Activated naive CD8-positive, alpha-beta T cell treated with anti-CD3 and anti-CD28 coated beads for 36 hours (primary cell): Measurements from ENCODE around the gene SGMS2. TPM values are rescaled to one million over a fixed set of nuclear protein-coding genes. Genes with fewer than 3 reads are reported as not detected.

Experiments used
- DNase-seq: peaks from one replicate; pipeline ENCODE4 v3.0.0; 2021
- H3K27ac Mint-ChIP-seq: one replicate; pipeline ENCODE4 v1.8.0; 2022; ENCODE audit warnings: mild to moderate bottlenecking, moderate library complexity, mixed read lengths
- H3K27me3 Mint-ChIP-seq: one replicate; pipeline ENCODE4 v1.8.0; 2022; ENCODE audit warnings: mild to moderate bottlenecking, mixed read lengths
- H3K36me3 Mint-ChIP-seq: one replicate; pipeline ENCODE4 v1.8.0; 2021; ENCODE audit warnings: mild to moderate bottlenecking, mixed read lengths
- H3K4me1 Mint-ChIP-seq: one replicate; pipeline ENCODE4 v1.8.0; 2021; ENCODE audit warnings: mixed read lengths
- H3K4me3 Mint-ChIP-seq: one replicate; pipeline ENCODE4 v1.8.0; 2022; ENCODE audit warnings: mild to moderate bottlenecking, moderate library complexity, mixed read lengths
- H3K9me3 Mint-ChIP-seq: one replicate; pipeline ENCODE4 v1.8.0; 2022; ENCODE audit warnings: mixed read lengths
- total RNA-seq, 2 experiments: library from RNA; stranded (reverse); gene quantifications; one replicate each; pipeline ENCODE4 v1.2.3, GENCODE V29; 2021

The SGMS2 gene
- total RNA-seq, 2 experiments from 2014 or later = 0.46 to 0.56 TPM

DNA sequence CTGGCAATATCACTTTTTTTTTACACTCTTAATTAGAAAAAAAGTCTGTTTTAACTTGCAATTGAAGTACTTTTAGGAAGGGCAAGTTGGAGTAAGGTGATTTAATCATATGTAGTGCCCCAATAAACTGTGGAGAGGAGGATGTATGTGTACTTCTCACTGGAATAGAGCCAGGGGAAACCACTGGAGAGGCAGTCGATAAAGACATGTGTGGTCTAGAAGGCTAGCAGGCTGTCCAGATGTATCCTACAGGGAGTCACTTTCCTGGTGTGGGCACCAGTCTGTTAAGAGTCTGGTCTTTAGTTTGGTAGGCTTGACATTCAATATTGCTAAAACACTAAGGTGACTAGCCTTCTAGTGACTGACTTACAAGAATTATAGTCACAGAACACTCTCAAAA is 9.6 kb upstream of the SGMS2 start:
- no peaks in the 10 kb centered on the region for H3K4me1 Mint-ChIP-seq
- no peaks in the 10 kb centered on the region for H3K36me3 Mint-ChIP-seq
- DNase-seq = no peak
- H3K9me3 Mint-ChIP-seq = no peaks in the 10 kb centered on the region
- peaks cover 13% of the 10 kb centered on the region for H3K27me3 Mint-ChIP-seq
- H3K4me3 Mint-ChIP-seq = no peak overlapping the region
- H3K27ac Mint-ChIP-seq = no peak overlapping the region

DNA sequence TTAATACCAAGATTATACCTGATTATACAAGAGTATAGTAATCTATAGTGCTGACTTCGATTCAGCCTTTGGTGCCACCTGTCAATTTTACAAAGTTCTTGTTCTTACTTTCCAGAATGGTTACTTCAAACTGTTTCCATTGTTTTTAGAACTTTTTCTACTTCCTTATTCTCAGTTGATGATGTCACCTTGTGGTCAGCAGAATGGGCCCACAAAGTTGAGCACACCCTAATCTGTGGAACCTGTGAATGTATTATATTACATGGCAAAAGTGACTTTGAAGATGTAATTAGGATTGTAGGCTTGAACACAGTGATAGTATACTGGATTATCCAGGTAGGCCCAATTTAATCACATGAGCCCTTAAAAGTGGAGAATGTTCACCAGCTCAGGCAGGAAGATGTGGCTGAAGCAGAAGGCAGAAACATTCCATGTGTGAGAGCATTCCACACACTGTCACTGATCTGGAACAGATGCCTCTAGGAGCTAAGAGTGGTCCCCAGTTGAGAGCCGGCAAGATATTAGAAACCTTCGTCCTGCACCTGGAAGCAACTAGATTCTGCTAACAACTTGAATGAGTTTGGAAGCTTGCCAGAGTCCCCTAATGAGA is 6.3 kb upstream of the SGMS2 start:
- Mint-ChIP-seq H3K4me3 (no peak overlapping the region), H3K27me3 (peaks cover 18% of the 10 kb centered on the region), H3K4me1 (no peaks in the 10 kb centered on the region), H3K27ac (no peak overlapping the region), H3K9me3 (no peaks in the 10 kb centered on the region), H3K36me3 (no peaks in the 10 kb centered on the region)
- DNase-seq = no peak

DNA sequence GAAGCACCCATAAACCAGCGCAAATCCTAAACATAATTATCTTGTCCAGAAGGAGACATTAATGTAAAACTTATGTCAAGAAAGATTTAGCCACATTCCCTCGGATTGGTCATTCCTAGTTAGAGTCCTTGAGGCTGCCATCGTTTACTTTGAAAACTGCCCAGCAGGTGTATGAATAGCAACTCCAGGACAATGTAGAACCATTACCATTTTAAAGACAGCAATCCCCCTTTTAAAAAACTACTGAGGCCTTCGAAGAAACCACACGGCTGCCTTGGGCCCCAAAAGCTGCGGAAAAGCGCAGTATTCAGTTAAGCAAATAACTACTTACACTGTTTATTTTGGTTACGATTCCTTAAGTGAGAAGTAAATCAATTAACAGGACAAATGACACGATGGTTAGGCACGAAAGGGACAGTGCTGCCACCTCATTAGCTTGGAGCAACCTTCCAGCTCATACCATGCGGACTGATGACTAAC is 822 bp upstream of the SGMS2 start:
- Mint-ChIP-seq H3K4me1 (peaks cover 8% of the 10 kb centered on the region), H3K27me3 (peaks cover 70% of the 10 kb centered on the region), H3K27ac (no peak overlapping the region), H3K36me3 (no peaks in the 10 kb centered on the region), H3K9me3 (no peaks in the 10 kb centered on the region), H3K4me3 (no peak overlapping the region)
- no peak for DNase-seq

DNA sequence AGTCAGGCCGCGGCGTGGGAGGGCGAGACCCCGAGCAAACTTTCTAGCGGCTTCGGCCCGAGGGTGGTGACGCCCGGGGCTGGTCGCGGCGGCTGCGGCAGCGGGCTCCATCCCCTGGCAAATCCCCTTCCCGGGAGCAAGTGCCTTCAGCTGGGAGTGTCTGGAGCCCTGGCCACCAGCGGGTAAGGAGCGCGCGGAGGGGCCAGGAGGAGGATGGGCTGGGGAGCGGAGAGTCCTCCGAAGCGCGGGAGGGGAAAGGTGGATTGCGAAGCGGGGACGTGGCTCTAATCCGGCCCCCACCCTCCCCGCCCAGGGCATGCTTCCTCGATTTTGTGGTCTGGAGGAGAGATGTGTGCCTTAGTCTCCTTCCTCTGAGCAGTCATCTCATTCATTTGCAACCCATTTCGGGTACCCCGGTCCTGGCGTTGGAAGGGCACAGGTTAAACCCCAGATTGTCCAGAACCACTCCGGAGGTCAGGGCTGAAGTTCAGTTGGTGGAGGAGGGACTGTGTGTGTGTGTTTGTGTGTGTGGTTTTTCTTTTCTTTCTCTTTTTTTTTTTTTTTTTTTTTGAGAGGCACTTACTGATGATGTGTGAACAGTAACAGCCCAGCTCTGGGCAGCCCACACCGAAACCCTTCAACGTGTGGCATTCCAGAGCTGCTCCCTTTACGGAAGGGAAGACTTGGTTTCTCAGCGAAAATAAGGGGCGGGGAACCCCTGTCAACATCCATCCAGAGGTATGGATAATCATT is 516 bp downstream of the SGMS2 start:
- H3K36me3 Mint-ChIP-seq = no peaks in the 10 kb centered on the region
- H3K4me3 Mint-ChIP-seq = peak overlapping the region; percentile 82
- H3K9me3 Mint-ChIP-seq = no peaks in the 10 kb centered on the region
- DNase-seq = no peak
- peaks cover 75% of the 10 kb centered on the region for H3K27me3 Mint-ChIP-seq
- no peak overlapping the region for H3K27ac Mint-ChIP-seq
- H3K4me1 Mint-ChIP-seq = peaks cover 8% of the 10 kb centered on the region

DNA sequence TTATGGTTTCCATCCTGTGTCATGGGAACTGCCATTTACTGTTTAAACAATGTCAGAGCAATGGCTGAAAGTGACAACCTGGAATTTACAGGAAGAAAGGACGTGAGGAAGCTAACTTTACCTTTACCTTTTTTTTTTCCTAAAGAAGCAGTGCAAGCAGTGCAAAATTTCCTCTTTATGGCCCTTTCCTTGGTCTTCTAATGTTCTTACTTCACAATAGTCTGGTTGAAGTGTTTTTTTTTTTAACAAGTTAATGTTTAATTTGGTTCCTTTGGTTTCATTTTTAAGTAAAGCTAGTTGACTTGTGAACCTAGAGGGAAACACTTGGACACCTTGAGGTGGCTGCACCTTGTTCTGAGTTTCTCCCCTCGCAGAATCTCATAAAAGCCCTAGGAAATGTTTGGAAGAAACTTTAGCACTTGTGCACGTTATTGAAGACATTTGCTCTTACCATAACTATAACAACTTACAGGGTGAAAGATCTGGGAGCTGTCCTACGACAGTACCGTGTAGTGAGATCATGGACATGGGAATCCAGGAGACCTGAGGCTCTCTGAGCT is 1.8 kb downstream of the SGMS2 start:
- H3K36me3 Mint-ChIP-seq = no peaks in the 10 kb centered on the region
- no peak overlapping the region for H3K4me3 Mint-ChIP-seq
- no peak for DNase-seq
- peaks cover 8% of the 10 kb centered on the region for H3K4me1 Mint-ChIP-seq
- H3K9me3 Mint-ChIP-seq = no peaks in the 10 kb centered on the region
- peaks cover 82% of the 10 kb centered on the region for H3K27me3 Mint-ChIP-seq
- H3K27ac Mint-ChIP-seq = no peak overlapping the region

DNA sequence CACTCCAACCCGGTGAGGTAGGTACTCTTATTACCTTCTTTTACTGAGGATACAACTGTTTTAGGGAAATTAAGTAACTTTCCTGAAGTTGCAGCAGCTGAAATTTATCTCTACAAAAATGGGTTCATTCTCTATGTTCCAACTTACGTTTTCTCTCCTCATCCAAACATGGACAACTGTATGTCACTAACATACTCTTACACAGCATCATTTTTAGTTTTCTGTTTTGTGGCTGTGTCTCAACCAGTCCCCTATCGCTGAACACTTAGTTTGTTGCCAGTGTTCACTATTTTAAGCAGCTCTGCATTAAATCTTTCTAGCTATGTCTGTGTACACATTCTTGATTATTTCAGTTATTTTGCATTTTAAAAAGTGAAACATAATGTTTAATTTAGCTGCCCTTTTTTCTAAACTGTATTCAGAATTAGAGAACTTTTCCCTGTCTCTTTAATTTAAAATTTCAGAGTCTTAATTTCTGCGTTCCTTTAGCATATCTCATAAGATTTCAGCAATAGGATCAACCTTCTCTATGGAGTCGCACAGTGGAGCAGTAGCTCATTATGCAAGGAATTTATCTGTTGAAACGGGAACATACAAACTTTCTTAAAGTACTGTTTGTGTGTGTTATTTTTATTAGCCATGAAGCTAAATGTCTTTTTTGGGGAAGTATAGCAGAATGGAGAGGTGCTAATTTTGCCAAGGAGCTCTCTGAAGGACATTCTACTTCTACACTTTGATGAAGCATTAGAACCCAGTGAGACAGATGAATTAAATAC is 3.8 kb downstream of the SGMS2 start:
- Mint-ChIP-seq H3K27me3 (peaks cover 68% of the 10 kb centered on the region), H3K27ac (no peak overlapping the region)

DNA sequence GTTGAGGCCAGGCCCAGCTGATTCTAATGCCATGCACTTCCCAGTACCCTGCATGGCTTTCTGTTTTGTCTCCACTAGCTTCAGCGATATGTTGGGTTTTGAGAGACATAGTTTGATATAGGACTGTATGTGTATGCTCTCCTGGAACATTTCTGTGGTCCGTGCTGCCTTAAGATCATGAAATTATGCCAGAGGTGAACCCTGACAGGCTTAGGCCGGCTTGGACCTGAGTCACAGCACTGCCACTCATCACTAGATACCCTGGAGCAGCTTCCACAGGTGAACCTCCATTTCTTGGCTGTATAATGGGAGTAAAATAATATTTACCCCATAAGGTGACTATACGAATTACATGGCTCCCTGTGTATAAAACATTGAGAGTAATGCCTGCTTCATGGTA is 6.4 kb downstream of the SGMS2 start:
- Mint-ChIP-seq H3K36me3 (no peaks in the 10 kb centered on the region), H3K27me3 (peaks cover 44% of the 10 kb centered on the region), H3K4me3 (no peak overlapping the region), H3K9me3 (no peaks in the 10 kb centered on the region), H3K4me1 (no peaks in the 10 kb centered on the region), H3K27ac (no peak overlapping the region)
- no peak for DNase-seq

More for the DNA sequence above, 3.8 kb downstream of the SGMS2 start:
- peaks cover 8% of the 10 kb centered on the region for H3K4me1 Mint-ChIP-seq
- no peaks in the 10 kb centered on the region for H3K36me3 Mint-ChIP-seq
- DNase-seq = no peak
- H3K4me3 Mint-ChIP-seq = no peak overlapping the region
- no peaks in the 10 kb centered on the region for H3K9me3 Mint-ChIP-seq

DNA sequence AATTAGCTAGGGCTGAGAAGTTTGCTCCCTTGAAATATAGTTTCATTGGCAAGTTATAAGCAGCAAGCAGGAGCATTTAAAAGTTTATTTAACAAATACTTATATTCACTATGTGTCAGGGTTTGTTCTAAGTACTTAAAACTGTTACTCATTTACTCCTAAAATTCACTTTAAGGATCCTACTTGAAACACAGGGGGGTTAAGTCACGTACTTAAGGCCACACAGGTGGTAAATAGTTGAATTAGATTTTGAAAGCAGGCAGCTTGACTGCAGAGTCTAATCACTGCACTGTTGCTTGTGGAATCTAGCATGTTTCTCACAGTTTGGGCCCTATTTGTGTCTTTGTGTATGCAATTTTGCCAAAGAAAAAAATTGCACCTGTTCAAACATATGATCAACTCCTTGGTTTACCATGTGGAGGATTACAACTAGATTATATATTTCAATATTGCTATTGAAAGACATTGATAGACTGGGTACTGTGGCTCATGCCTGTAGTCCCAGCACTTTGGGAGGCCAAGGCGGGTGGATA is 7.6 kb downstream of the SGMS2 start:
- no peak for DNase-seq
- Mint-ChIP-seq H3K36me3 (no peaks in the 10 kb centered on the region), H3K27ac (no peak overlapping the region), H3K9me3 (no peaks in the 10 kb centered on the region), H3K4me3 (no peak overlapping the region), H3K27me3 (peaks cover 32% of the 10 kb centered on the region), H3K4me1 (no peaks in the 10 kb centered on the region)

DNA sequence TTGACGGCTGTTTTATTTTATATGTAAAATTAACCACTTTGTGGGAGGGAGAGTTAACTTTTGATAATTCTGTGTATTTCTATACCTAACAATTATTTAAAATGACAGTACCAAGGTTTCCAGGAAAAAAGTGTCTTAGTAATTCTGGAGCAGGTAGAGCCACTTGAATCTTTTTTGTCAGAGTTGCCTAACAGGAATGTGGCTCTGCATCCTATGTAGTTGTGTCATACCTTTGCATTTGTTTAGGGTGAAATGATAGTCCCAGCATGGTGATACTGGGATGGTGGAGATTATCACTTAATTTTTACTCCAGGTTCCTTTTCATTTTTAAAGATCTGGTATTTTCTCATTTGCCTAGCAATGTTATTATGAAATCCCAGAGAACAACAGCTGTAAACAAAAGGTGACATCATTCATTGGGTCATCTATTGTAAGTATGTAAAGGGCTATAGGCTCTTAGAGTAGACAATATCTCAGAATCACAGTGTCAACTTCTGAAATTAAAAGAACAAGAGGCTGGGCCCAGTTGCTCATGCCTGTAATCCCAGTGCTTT is 9.6 kb downstream of the SGMS2 start:
- no peaks in the 10 kb centered on the region for H3K9me3 Mint-ChIP-seq
- H3K27ac Mint-ChIP-seq = no peak overlapping the region
- H3K36me3 Mint-ChIP-seq = no peaks in the 10 kb centered on the region
- H3K4me3 Mint-ChIP-seq = no peak overlapping the region
- DNase-seq = no peak
- peaks cover 14% of the 10 kb centered on the region for H3K27me3 Mint-ChIP-seq
- no peaks in the 10 kb centered on the region for H3K4me1 Mint-ChIP-seq

DNA sequence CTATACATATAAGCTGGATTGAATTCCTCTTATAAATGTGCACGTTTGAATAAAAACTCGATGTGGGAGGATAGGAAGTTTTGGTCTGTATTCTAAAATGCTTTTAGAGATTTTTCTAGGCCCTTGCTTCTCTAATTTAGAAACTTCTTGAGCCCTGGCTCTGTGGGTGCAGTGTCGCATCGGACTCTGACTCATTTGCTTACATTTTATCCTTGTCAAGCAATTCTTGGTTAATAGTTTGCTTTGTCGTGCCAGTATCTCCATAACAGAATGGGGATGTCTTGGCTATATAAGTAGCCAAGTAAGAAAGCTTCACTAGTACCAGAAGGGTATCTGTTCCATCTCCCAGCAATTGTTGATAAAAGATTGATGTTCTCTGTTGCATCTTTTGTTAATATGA is 10.7 kb downstream of the SGMS2 start:
- H3K4me3 Mint-ChIP-seq = no peak overlapping the region
- H3K36me3 Mint-ChIP-seq = no peaks in the 10 kb centered on the region
- H3K4me1 Mint-ChIP-seq = no peaks in the 10 kb centered on the region
- H3K9me3 Mint-ChIP-seq = no peaks in the 10 kb centered on the region
- peaks cover 6% of the 10 kb centered on the region for H3K27me3 Mint-ChIP-seq
- DNase-seq = no peak
- no peak overlapping the region for H3K27ac Mint-ChIP-seq

DNA sequence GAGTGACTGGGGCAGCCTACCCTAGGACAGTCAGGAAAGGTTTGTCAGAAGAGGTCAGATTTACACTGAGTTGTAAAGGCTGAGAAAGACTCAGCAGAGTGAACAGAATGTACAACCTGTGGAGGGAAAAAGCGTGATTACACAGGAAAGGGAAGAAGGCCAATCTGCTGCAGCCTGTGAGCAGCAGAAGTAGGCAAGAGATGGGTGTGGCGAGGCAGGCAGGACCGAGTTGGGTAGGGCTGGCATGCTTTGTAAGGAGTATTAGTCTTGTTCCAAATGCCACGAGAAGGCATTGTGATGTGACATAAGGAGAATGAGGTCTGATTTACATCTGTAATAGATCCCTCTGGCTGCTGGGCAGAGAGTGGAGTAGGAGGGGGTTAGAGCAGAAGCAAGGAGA is 12.6 kb downstream of the SGMS2 start:
- H3K4me3 Mint-ChIP-seq = no peak overlapping the region
- peaks cover 4% of the 10 kb centered on the region for H3K27me3 Mint-ChIP-seq
- no peak for DNase-seq
- no peak overlapping the region for H3K27ac Mint-ChIP-seq
- H3K4me1 Mint-ChIP-seq = no peaks in the 10 kb centered on the region
- H3K36me3 Mint-ChIP-seq = no peaks in the 10 kb centered on the region
- no peaks in the 10 kb centered on the region for H3K9me3 Mint-ChIP-seq

DNA sequence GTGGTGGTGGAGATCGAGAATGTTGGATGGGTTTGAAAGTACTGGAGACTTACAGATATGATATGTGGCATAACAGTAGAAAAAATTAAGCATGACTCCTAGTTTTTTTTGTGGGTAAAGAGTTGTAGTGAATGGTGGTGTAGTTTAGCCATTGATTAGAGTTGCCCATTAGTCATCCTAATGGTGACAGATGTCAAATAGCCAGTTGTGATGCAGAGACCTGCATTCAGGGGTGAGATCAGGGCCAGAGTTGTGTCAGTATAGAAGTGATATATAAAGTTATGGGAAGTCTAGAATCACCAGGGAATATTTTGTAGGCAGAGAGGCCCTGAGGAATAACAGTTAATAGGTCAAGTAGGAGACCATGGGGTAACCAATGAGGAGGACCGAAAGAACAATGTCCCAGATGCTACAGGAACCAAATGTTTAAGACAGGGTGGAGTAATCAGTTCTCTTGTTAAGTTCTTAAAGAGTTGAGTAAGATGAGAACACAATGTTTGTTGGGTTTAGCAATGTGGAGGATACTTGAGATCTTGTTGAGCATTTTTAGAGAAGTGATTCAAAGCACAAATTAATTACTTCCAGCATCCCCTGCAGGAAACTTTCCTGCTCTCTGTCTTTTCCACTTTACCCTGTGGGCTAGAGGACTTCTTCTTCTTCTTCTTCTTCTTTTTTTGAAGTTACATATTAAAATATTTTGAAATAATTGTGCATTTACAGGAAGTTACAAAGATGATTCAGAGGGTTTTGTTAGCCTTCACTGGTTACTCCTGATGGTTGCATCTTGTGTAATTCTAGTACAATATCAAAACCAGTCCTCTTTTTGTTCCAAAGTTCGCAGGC is 13.3 kb downstream of the SGMS2 start:
- Mint-ChIP-seq H3K27me3 (peaks cover 7% of the 10 kb centered on the region), H3K27ac (no peak overlapping the region), H3K36me3 (no peaks in the 10 kb centered on the region), H3K4me3 (no peak overlapping the region), H3K4me1 (no peaks in the 10 kb centered on the region), H3K9me3 (no peaks in the 10 kb centered on the region)
- no peak for DNase-seq

DNA sequence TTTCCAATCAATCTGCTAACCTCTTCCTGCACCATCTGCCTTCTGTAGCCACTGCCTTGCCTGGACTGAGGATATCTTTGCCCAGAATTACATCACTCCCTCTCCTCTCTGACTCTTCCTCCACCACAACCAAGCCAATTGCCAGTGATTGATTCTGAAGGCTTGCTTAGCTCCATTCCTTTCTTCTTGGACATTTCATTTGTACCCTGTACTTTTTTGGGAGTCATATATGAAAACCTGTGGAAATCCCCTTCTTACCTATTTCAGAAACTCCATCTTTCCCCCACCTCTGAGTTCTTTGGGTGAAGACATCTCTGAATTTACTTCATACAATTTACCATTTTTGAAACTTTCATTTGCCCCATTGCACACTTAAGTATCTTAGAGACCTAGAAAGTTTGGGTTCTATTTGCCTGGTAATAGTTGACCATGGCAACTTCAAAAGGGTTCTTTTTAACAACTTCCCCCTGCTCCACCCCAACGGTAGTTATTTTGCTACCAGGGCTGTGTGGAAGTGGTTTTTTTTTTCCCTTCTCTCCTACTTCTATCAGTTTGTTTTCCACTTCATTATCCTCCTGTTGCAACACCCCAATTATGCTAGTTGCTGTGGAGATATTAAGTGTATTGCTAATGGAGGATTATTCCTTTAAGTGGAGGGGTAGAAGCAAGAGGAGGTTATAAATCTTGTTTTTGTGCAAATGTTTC is 14.3 kb downstream of the SGMS2 start:
- no peak overlapping the region for H3K27ac Mint-ChIP-seq
- H3K36me3 Mint-ChIP-seq = no peaks in the 10 kb centered on the region
- H3K9me3 Mint-ChIP-seq = no peaks in the 10 kb centered on the region
- no peak for DNase-seq
- H3K27me3 Mint-ChIP-seq = peaks cover 7% of the 10 kb centered on the region
- no peaks in the 10 kb centered on the region for H3K4me1 Mint-ChIP-seq
- H3K4me3 Mint-ChIP-seq = no peak overlapping the region

DNA sequence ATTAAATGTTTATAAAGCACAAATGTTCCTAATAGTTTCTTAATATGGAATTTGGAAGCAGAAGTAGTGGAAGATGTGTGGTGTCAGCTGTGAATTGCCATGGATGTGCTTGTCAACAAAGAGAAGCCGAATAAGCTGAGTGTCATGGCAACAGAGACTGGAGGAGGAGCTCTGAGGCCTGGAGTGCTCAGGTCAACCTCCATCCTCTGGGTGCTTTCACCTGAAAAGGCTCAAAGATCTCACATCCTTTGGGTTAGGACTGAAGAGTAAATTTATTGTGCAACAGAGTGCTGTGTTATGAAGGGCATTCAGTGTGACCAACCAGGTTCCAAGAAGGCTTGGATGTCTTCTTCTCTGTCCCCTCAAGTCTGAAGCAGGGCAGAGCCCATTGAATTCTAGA is 18.7 kb downstream of the SGMS2 start:
- H3K4me1 Mint-ChIP-seq = no peaks in the 10 kb centered on the region
- peaks cover 21% of the 10 kb centered on the region for H3K27me3 Mint-ChIP-seq
- H3K36me3 Mint-ChIP-seq = no peaks in the 10 kb centered on the region
- DNase-seq = no peak
- no peak overlapping the region for H3K27ac Mint-ChIP-seq
- no peak overlapping the region for H3K4me3 Mint-ChIP-seq
- peaks cover 4% of the 10 kb centered on the region for H3K9me3 Mint-ChIP-seq
